ENCODE measurements around the gene SLC6A4. TPM values are rescaled to one million over a fixed set of nuclear protein-coding genes. Genes with fewer than 3 reads are reported as not detected.
A peak's percentile ranks its signal among the peaks of the same experiment; 100 is the strongest.
"Not testable (repeated sequence)": the region's sequence is repeated elsewhere in the genome, so short reads cannot be mapped to it uniquely, and the experiment has no call there.

Gene SLC6A4
- total RNA-seq, 1 donor from 2014 or later, result 2.6 TPM

- no peak for DNase-seq
Measured at GRCh38 chr17:30219315-30219714, 16.2 kb downstream of the SLC6A4 start.

DNA sequence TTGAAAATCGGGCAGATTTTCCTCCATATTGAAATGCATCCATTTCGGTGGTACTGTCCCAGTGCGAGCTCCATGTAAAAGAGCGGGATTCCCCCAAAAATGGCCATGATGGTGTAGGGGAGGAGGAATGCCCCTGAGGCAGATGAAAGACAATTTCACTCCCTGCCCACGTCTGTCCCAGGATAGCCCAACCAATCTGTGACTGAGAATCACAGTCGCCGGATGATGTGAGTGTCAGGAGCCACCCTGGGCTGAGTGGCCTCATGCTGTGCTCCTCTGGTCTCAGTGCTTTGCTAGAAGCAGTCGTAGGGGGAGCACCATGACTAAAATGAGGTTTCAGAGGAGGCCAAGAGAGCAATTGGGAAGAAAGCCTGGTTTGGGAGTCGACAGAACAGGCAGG lies 16.7 kb downstream of the SLC6A4 start:
- no peak for DNase-seq

DNA sequence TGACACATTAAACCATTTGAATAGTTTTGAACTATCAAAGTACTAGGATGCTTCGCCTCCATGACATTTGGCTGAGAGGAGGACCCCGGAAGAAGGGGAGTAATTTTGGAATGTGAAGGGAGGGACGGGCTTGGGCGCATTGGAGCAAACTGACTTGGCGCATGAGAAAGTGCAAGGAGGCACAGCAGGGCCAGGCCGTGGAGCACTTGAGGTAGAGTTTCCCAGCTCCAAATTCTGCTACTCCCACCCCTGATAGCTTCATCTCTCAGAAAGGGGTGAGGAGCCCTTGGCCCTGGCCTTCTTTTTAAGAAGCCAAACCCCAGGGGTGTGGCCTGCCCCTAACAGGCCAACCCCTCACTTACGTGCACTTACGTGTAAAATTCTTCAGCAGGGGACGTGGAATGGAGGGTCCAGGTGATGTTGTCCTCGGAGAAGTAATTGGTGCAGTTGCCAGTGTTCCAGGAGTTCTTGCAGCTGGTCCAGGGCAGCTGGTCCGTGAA lies 17.7 kb downstream of the SLC6A4 start:
- DNase-seq, result no peak

DNA sequence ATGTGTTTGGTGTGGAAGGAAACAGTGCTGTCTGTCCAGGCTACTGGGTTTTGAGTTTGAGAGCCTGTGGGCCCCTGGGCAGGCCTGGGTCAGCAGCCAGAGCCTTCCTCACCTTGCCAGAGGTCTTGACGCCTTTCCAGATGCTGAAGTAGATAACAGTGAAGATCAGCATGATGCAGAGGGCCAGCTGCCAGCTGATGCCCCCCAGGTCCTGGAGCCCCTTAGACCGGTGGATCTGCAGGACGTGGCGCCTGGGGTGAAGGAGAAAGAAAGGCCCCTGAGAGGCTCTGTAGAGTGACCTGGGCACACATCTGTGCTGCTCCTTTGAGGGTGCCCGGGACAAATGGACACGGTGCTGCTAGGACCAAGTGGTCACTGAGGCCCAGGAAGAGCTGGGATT lies 18.4 kb downstream of the SLC6A4 start:
- no peak for DNase-seq

GRCh38 chr17:30212750-30213149 lies 22.7 kb downstream of the SLC6A4 start:
- DNase-seq, result no peak

- DNase-seq, result no peak
Measured at GRCh38 chr17:30211371-30211770, 24.1 kb downstream of the SLC6A4 start.

DNA sequence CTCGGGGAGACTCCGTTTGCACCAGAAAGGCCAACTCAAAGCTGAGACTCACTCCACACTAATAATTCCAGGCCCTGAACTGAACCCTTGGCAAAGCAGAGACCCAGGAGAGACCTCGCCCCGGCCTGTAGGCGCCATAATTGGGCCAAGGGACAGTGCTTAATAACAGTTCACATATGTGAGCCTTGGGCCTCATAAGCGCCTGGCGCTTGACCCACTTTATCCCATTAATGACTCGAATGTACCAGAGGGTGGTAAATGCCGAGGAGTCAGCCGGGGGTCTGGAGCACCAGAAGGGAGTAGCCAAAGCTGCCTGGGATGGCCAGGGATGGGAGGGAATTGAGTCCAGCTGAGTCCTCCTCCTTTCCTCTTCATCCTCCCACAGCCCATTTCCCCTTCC lies 24.6 kb downstream of the SLC6A4 start:
- DNase-seq, result no peak

- no peak for DNase-seq
Measured at GRCh38 chr17:30210366-30210765, 25.1 kb downstream of the SLC6A4 start.

DNA sequence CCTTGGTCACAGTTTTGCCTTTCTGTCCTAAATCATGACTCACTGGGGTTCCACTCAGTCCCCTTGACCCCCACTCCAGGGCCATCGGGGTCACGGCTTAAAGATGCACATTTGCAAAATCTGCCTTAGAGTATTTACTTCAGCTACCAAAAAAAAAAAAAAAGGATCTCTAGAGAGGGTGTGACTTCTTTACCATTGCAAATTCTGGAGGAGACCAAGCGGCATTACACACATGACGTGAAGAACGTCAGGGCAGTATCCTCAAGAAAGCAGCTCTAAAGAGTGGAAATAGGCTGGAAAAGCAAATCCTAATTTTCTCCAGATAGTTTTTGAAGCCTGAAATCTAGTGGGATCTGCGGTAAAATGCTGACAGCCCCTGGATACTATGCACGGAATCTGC lies 25.6 kb downstream of the SLC6A4 start:
- no peak for DNase-seq

- DNase-seq, result no peak
Measured at GRCh38 chr17:30208214-30208613, 27.3 kb downstream of the SLC6A4 start.

GRCh38 chr17:30207655-30208054 lies 27.8 kb downstream of the SLC6A4 start:
- peak; percentile 66 for DNase-seq

GRCh38 chr17:30203471-30203981 lies 32.0 kb downstream of the SLC6A4 start:
- DNase-seq, result peak; percentile 30

DNA sequence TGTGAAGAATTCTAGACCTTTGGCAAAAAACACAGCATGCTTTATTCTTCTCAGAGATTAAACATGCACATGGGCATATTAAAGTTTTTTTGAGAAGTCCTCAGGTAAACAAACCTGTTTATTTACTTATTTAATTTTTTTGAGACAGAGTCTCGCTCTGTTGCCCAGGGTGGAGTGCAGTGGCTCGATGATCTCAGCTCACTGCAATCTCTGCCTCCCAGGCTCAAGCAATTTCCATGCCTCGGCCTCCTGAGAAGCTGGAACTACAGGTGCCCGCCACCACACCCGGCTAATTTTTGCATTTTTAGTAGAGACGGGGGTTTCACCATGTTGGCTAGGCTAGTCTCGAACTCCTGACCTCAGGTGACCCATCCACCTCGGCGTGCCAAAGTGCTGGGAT lies 34.8 kb downstream of the SLC6A4 start:
- not testable (repeated sequence) for DNase-seq

- no peak for DNase-seq
Measured at GRCh38 chr17:30200106-30200505, 35.4 kb downstream of the SLC6A4 start.

DNA sequence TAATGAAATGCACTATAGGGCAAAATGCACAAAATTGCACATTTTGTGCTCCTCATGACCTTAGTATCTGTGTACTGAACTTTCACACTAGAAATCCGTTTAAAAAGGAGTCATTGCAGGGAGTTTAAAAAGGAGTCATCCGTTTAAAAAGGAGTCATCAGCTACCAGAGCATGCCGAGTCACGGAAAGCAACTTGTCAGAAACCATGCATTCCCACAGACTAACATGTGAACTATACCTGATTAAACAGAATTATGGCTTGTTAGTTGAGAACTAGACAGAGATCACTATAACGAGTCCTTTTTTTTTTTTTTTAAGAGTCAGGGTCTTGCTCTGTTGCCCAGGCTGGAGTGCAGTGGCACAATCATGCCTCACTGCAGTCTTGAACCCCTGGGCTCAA lies 35.9 kb downstream of the SLC6A4 start:
- DNase-seq, result no peak

- no peak for DNase-seq
Measured at GRCh38 chr17:30197416-30197815, 38.1 kb downstream of the SLC6A4 start.

GRCh38 chr17:30196504-30196903 lies 39.0 kb downstream of the SLC6A4 start:
- peak; percentile 7 for DNase-seq

- DNase-seq, result no peak
Measured at GRCh38 chr17:30191072-30191471, 44.4 kb downstream of the SLC6A4 start.

- DNase-seq, result no peak
Measured at GRCh38 chr17:30188211-30188939, 47.1 kb downstream of the SLC6A4 start.

- DNase-seq, result no peak
Measured at GRCh38 chr17:30187573-30187972, 47.9 kb downstream of the SLC6A4 start.

- no peak for DNase-seq
Measured at GRCh38 chr17:30186761-30187160, 48.7 kb downstream of the SLC6A4 start.

GRCh38 chr17:30176855-30177254 lies 58.6 kb downstream of the SLC6A4 start:
- no peak for DNase-seq

- no peak for DNase-seq
Measured at GRCh38 chr17:30174556-30174955, 60.9 kb downstream of the SLC6A4 start.

GRCh38 chr17:30173649-30174048 lies 61.8 kb downstream of the SLC6A4 start:
- DNase-seq, result no peak

- DNase-seq, result no peak
Measured at GRCh38 chr17:30172560-30172959, 62.9 kb downstream of the SLC6A4 start.
